Measurements from ENCODE around the gene BHLHE40.
"Not testable (repeated sequence)": the region's sequence is repeated elsewhere in the genome, so short reads cannot be mapped to it uniquely, and the experiment has no call there.

The BHLHE40 gene

GRCh38 chr3:4963669-4964570 is 15.3 kb upstream of the BHLHE40 start:
- FAIRE-seq: no peak

DNA sequence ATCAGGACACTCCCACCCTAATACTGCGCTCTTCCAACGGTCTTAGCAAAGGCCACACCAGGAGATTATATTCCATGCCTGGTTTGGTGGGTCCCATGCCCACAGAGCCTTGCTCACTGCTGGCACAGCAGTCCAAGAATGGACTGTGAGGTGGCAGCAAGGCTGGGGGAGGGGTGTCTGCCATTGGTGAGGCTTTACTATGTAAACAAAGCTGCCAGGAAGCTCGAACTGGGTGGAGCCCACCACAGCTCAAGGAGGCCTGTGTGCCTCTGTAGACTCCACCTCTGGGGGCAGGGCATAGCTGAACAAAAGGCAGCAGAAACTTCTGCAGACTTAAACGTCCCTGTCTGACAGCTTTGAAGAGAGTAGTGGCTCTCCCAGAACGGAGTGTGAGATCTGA is 13.2 kb upstream of the BHLHE40 start:
- FAIRE-seq: not testable (repeated sequence)

DNA sequence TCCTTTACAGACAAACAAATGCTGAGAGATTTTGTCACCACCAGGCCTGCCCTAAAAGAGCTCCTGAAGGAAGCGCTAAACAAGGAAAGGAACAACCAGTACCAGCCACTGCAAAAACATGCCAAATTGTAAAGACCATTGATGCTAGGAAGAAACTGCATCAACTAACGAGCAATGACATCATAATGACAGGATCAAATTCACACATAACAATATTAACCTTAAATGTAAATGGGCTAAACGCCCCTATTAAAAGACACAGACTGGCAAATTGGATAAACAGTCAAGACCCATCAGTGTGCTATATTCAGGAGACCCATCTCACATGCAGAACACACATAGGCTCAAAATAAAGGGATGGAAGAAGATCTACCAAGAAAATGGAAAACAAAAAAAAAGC is 11.6 kb upstream of the BHLHE40 start:
- not testable (repeated sequence) for FAIRE-seq

- FAIRE-seq: not testable (repeated sequence)
These were observed 7.8 kb upstream of the BHLHE40 start for GRCh38 chr3:4971437-4971836.

DNA sequence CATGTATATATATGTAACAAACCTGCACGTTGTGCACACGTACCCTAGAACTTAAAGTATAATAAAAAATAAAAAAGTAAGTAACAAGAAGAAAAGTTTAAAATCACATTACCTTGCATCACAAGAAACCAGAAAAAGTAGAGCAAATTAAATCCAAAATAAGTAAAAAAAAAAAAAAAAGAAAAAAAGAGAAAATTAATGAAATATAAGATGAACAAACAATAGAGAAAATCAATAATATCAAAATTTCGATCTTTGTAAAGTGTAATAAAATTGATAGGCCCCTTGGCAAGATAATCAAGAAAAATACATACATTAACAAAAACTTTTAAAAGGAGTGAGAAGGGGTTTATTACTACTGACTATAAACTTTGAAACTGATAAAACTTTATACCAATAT is 7.4 kb upstream of the BHLHE40 start:
- no peak for FAIRE-seq

GRCh38 chr3:4972652-4973643 is 6.3 kb upstream of the BHLHE40 start:
- no peak for FAIRE-seq

GRCh38 chr3:4974154-4974553 is 5.1 kb upstream of the BHLHE40 start:
- FAIRE-seq: no peak

GRCh38 chr3:4976109-4976508 is 3.1 kb upstream of the BHLHE40 start:
- FAIRE-seq: no peak

- no peak for FAIRE-seq
These were observed 2.0 kb upstream of the BHLHE40 start for GRCh38 chr3:4977001-4977852.

DNA sequence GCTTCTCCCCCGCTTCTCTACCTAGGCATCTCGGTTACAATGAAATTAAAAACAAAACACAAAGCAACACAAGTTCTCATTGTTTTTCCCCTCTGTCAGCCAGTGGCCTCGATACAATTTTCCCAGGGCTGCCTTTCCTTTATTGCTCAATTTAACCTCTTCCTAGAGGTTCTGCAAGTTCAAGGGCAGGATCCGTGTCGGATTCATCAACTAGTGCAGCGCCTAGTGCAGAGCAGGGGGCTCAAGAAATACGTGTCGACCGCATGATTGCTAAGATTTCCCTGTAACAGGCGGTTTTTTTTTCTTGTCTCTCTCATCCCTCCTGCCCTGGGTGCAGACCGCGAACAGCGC is 1.4 kb upstream of the BHLHE40 start:
- no peak for FAIRE-seq

- no peak for FAIRE-seq
These were observed 852 bp upstream of the BHLHE40 start for GRCh38 chr3:4978204-4978965.

DNA sequence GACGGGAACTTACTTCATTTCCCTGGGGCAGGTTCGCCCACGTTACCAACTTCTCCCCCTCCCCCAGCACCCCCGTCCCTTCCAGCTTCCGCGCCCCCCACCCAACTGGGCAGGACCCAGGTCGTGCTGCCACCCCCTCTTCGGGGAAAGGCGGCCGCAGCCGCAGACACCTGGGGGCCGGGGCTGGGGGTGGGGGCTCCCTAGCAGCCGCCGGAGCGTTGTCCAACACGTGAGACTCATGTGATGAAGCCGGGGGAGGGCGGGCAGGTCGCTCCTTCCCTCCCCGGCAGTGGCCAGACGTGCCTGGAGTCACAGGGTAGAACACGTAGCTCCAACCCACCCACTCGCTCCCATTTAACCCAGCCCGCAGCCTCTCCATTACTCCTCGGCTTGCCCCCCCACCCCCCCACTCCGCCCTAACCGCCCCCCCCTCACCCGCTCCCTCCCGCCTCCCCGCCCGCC is 240 bp upstream of the BHLHE40 start:
- FAIRE-seq: no peak

DNA sequence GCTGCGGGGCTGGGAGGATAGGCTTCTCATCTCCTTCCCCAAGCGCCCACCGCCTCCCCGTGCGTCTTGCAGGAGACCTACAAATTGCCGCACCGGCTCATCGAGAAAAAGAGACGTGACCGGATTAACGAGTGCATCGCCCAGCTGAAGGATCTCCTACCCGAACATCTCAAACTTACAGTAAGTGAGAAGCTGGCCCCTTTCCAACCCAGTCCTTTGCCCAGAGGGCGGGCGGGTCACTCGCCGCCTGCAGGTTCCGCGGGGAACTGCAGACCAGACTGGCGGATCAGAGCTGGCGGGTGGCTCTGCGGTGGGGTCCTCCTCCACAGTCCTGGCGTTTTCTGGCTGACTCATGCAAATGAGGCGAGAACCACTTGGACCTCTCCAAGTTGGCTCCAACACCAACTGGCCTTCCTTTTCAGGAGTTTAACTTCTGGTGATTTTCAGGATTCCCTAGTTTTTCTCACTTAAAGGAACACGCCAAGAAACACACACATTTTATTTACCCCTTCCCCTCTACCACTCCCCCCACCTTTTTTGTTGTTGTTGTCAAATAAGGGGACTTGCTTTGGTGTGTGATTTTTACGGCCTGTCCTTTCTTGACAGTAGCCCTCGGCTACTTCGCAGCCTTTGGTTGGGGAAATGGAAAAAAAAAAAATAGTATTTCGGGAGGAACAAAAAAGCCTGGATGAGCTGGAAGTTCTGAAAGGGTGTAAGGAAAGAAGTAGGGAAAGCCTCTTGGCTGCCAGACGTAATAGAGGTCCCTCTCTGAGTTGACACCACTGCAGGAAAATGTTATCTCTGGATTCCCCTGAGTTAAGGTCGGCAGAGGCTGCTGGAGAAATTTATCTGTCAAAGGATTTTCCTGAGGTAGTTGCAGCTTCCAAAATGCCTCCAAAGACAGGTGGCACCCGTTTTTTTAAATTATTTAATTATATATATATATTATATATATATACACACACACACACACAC is 1.3 kb downstream of the BHLHE40 start:
- FAIRE-seq: no peak

GRCh38 chr3:4981294-4981664 is 2.0 kb downstream of the BHLHE40 start:
- no peak for FAIRE-seq

GRCh38 chr3:4981665-4982494 is 2.6 kb downstream of the BHLHE40 start:
- no peak for FAIRE-seq

- FAIRE-seq: no peak
These were observed 3.8 kb downstream of the BHLHE40 start for GRCh38 chr3:4982773-4983738.

GRCh38 chr3:4983739-4984510 is 4.7 kb downstream of the BHLHE40 start:
- no peak for FAIRE-seq

- no peak for FAIRE-seq
These were observed 5.3 kb downstream of the BHLHE40 start for GRCh38 chr3:4984511-4984864.

All from islet of Langerhans (tissue), 1 donor.